EH (cell line): ENCODE data around the gene TTC39A.

Experiments used
- DNase-seq: peaks from one replicate; pipeline ENCODE4 v3.0.0-alpha.2; 2015; ENCODE audit warnings: low read depth

TTC39A gene

GRCh38 chr1:51297401-51298321, 32.7 kb downstream of the TTC39A start:
- DNase-seq = no peak

DNA sequence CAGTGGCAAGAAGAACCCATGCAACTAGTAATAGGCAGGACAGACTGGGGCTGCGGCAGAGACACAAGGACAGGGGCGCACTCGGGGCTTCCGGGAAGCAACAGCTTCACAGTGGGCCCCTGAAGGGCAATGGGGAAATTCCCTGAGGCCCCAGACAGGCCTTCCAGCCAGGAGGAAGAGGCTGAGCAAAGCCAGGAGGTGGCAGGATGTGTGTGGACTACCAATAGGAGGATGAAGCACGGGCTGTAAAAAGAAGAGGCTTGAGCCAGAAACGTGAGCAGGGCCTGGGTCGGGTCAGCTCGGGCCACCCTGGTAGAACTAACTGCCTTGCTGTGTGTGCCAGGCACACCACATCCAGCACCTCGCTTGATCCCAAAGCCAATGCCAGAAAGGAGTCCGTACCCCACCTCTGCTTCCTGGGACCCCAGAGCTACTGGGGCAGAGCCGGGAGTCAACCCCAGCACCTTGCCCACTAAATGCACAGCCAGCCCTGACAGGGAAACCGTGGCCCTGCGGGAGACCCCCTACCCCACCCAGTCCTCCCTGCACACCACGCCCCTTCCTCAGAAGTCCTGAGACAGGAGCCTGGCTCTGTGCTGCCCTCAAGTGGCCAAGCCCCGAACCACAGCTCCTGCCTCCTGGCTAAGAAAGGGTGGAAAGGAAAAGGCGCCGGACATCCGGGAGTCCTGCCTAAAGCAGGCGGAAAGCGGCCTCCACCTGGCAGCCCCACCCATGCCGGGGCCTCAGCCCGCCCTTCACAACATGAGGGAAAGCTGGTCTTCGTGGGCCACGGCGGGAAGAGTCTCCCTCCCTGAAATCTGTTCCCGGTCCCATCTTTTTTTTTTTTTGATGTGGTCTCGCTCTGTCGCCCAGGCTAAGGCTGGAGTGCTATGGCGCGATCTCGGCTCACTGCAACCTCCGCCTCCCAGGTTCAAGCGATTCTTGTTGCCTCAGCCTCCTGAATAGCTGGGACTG, 33.7 kb downstream of the TTC39A start:
- DNase-seq = peak; percentile 80

DNA sequence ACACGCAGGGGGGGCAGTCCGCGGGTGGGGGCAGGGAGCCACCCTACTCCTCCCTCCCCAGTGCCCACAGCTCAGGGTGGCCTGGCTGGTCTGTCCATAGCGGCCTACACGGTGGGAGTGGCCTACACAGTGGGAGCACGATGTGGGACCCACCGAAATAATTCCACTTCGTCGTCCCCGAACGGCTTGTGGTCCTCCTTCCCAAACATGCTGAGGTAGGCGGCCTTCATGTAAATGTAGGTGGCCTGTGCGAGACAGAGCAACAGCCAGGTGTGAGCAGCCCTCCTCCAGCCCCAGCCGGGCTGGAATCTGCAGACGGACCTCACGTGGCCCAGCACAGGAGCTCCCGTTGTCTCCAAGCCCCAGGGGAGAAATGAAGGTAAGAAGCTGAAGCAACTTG, 34.4 kb downstream of the TTC39A start:
- DNase-seq = no peak

- DNase-seq = no peak
These were observed 35.7 kb downstream of the TTC39A start for GRCh38 chr1:51294566-51295184.

- DNase-seq = no peak
These were observed 36.4 kb downstream of the TTC39A start for GRCh38 chr1:51293898-51294515.

GRCh38 chr1:51290489-51290847, 39.9 kb downstream of the TTC39A start:
- no peak for DNase-seq

- DNase-seq = no peak
These were observed 40.5 kb downstream of the TTC39A start for GRCh38 chr1:51289676-51290488.

- DNase-seq = no peak
These were observed 41.8 kb downstream of the TTC39A start for GRCh38 chr1:51288578-51288977.

- DNase-seq = no peak
These were observed 42.4 kb downstream of the TTC39A start for GRCh38 chr1:51287966-51288365.

GRCh38 chr1:51285055-51285454, 45.3 kb downstream of the TTC39A start:
- DNase-seq = no peak

DNA sequence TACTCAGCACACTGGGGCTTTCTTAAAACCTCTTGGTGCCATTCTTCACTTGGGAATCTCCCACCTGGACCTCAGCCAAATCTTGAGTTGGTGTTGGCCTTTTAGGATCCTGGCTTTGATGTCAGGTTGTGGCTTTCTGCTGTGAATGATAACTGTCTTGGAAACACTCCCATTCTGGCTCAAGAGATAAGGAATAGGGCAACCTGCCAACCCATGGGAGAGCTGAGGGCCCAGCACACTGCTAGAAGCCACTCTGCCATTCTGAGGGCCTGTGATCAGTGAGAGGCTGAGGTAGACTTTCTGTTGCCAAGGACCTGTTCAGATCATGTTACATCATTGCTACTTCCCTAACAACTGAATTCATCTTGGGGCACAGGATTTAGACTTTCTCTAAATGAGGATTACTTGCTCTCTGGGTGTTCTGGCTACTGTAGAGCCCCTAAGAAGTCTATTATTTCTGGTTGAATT, 45.8 kb downstream of the TTC39A start:
- no peak for DNase-seq

GRCh38 chr1:51283979-51284378, 46.4 kb downstream of the TTC39A start:
- DNase-seq = no peak

- DNase-seq = no peak
These were observed 47.8 kb downstream of the TTC39A start for GRCh38 chr1:51282605-51283004.

GRCh38 chr1:51281807-51282206, 48.6 kb downstream of the TTC39A start:
- DNase-seq = no peak

DNA sequence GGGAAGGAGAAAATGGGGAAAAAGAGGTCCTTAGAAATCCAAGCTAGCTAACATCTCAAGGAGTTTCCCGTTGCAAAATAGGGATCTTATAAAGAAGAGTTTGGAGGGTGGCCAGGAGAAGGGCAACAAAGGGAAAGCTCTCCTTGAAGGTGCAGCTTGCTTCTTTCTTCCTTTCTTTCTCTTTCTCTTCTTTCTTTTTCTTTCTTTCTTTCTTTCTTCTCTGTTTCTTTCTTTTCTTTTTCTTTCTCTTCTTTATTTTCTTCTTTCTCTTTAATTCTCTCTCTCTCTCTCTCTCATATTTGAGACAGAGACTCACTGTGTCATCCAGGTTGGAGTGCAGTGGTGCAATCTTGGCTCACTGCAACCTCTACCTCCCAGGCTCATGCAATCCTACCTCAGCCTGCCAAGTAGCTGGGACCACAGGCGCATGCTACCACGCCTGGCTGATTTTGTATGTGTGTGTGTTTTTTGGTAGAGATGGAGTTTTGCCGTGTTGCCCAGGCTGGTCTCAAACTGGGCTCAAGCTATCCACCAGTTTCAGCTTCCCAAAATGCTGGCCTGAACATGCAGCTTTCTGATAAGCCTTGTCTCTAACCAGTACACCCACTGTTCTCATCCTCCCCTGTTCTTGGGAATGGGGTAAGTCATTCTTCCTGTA, 49.9 kb downstream of the TTC39A start:
- no peak for DNase-seq

GRCh38 chr1:51276286-51276685, 54.1 kb downstream of the TTC39A start:
- no peak for DNase-seq

GRCh38 chr1:51274676-51275075, 55.7 kb downstream of the TTC39A start:
- no peak for DNase-seq

- no peak for DNase-seq
These were observed 57.4 kb downstream of the TTC39A start for GRCh38 chr1:51272916-51273315.

DNA sequence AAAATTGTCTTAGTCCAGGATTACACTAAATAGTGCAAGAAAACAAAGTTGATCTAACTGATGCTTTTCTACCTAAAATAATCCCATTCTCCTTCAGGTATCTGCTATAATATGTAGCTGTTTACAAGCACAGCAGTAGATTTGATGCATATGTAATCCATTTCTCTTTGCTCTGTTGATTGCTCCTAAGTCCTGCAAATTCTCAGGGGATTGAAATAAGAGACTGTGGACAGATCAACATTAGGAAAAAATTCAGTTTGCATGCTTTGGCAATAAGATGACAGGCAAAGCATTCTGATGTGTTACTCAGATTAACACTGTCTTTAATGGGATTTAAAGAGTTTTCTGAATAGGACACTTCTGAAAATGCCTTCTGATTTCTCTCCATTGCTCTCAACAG, 59.6 kb downstream of the TTC39A start:
- DNase-seq = no peak

GRCh38 chr1:51268634-51269033, 61.7 kb downstream of the TTC39A start:
- DNase-seq = peak; percentile 38
